Stimulated activated naive CD8-positive, alpha-beta T cell treated with anti-CD3 and anti-CD28 coated beads, Interleukin-15, amount 100 ng/mL, for 72 hours (primary cell): ENCODE data around the gene CXorf65.

ENCODE experiments used
- ATAC-seq: fragments of 150-1000 bp; cut with Tn5 transposase; 2 replicates; pipeline ENCODE4 v1.10.0; 2021; ENCODE audit warnings: mild to moderate bottlenecking, moderate library complexity
- DNase-seq, 2 donors: peaks; one replicate each; pipeline ENCODE4 v3.0.0; 2021 to 2022
- H3K27ac Mint-ChIP-seq, 2 donors: one replicate each; pipeline ENCODE4 v1.8.0; 2022; ENCODE audit warnings: mild to moderate bottlenecking in 2 of 2, mixed read lengths in 2 of 2, moderate library complexity in 2 of 2
- H3K27me3 Mint-ChIP-seq: one replicate; pipeline ENCODE4 v1.8.0; 2022; ENCODE audit warnings: mixed read lengths
- H3K4me1 Mint-ChIP-seq: one replicate; pipeline ENCODE4 v1.8.0; 2022; ENCODE audit warnings: mild to moderate bottlenecking, mixed read lengths
- H3K4me3 Mint-ChIP-seq, 2 donors: one replicate each; pipeline ENCODE4 v1.8.0; 2022; ENCODE audit warnings: mild to moderate bottlenecking in 2 of 2, mixed read lengths in 2 of 2, moderate library complexity in 1 of 2
- H3K9me3 Mint-ChIP-seq, 2 donors: one replicate each; pipeline ENCODE4 v1.8.0; 2022; ENCODE audit warnings: mixed read lengths in 2 of 2

CXorf65 gene

GRCh38 chrX:71095981-71096759 lies 10.4 kb downstream of the CXorf65 start:
- H3K4me3 Mint-ChIP-seq = peak overlapping the region; percentile 92 to 97
- no peaks in the 10 kb centered on the region for H3K9me3 Mint-ChIP-seq
- H3K27me3 Mint-ChIP-seq = no peaks in the 10 kb centered on the region
- H3K4me1 Mint-ChIP-seq = peaks cover 48% of the 10 kb centered on the region
- peak; percentile 38 for ATAC-seq
- no peak for DNase-seq
- H3K27ac Mint-ChIP-seq = peak overlapping the region; percentile 24 to 76

- H3K4me1 Mint-ChIP-seq = peaks cover 42% of the 10 kb centered on the region
- H3K4me3 Mint-ChIP-seq = peak within 1 kb of the TSS; percentile 92 to 97
- H3K27ac Mint-ChIP-seq = peak within 1 kb of the TSS; percentile 89 to 97
- no peaks in the 10 kb centered on the region for H3K9me3 Mint-ChIP-seq
- no peaks in the 10 kb centered on the region for H3K27me3 Mint-ChIP-seq
- ATAC-seq (peak; percentile 93), DNase-seq (peak; percentile 76 to 87)
Measured at GRCh38 chrX:71095555-71095980, 11.0 kb downstream of the CXorf65 start, which contains the start of gene FOXO4. TSS of gene FOXO4 (plus strand) at chrX:71095851. CDS start at chrX:71096529, 678 bp downstream.

GRCh38 chrX:71095033-71095432 lies 11.5 kb downstream of the CXorf65 start:
- Mint-ChIP-seq H3K9me3 (no peaks in the 10 kb centered on the region), H3K4me3 (peak overlapping the region; percentile 92 to 97), H3K27me3 (no peaks in the 10 kb centered on the region), H3K27ac (peak overlapping the region in 1 of 2 donors; percentile 36), H3K4me1 (peaks cover 37% of the 10 kb centered on the region)
- ATAC-seq = no peak
- no peak for DNase-seq

GRCh38 chrX:71091263-71091662 lies 15.3 kb downstream of the CXorf65 start:
- ATAC-seq (no peak), DNase-seq (no peak)
- Mint-ChIP-seq H3K27ac (no peak overlapping the region), H3K4me3 (no peak overlapping the region), H3K9me3 (no peaks in the 10 kb centered on the region), H3K27me3 (no peaks in the 10 kb centered on the region), H3K4me1 (peaks cover 10% of the 10 kb centered on the region)

GRCh38 chrX:71085900-71086299 lies 20.6 kb downstream of the CXorf65 start:
- Mint-ChIP-seq H3K4me3 (no peak overlapping the region), H3K9me3 (no peaks in the 10 kb centered on the region), H3K27me3 (no peaks in the 10 kb centered on the region), H3K27ac (no peak overlapping the region), H3K4me1 (peaks cover 7% of the 10 kb centered on the region)
- DNase-seq = no peak
- ATAC-seq = no peak

- ATAC-seq (no peak), DNase-seq (no peak)
- Mint-ChIP-seq H3K4me1 (peaks cover 7% of the 10 kb centered on the region), H3K27ac (no peak overlapping the region), H3K4me3 (no peak overlapping the region), H3K27me3 (no peaks in the 10 kb centered on the region), H3K9me3 (no peaks in the 10 kb centered on the region)
Measured at GRCh38 chrX:71082822-71083221, 23.7 kb downstream of the CXorf65 start.

GRCh38 chrX:71082124-71082647 lies 24.4 kb downstream of the CXorf65 start:
- Mint-ChIP-seq H3K4me3 (no peak overlapping the region), H3K9me3 (no peaks in the 10 kb centered on the region), H3K27ac (no peak overlapping the region), H3K4me1 (peaks cover 7% of the 10 kb centered on the region), H3K27me3 (no peaks in the 10 kb centered on the region)
- ATAC-seq (no peak), DNase-seq (no peak)

GRCh38 chrX:71081330-71082123 lies 25.0 kb downstream of the CXorf65 start:
- Mint-ChIP-seq H3K27ac (no peak overlapping the region), H3K4me1 (peaks cover 7% of the 10 kb centered on the region), H3K9me3 (no peaks in the 10 kb centered on the region), H3K4me3 (no peak overlapping the region), H3K27me3 (no peaks in the 10 kb centered on the region)
- DNase-seq (no peak), ATAC-seq (no peak)

- DNase-seq (no peak), ATAC-seq (no peak)
- Mint-ChIP-seq H3K4me3 (no peak overlapping the region), H3K4me1 (peaks cover 12% of the 10 kb centered on the region), H3K27me3 (no peaks in the 10 kb centered on the region), H3K27ac (no peak overlapping the region), H3K9me3 (no peaks in the 10 kb centered on the region)
Measured at GRCh38 chrX:71070531-71070930, 36.0 kb downstream of the CXorf65 start.

- Mint-ChIP-seq H3K4me3 (peak within 1 kb of the TSS; percentile 90 to 96), H3K27ac (peak within 1 kb of the TSS; percentile 96 to 98), H3K27me3 (no peaks in the 10 kb centered on the region), H3K4me1 (peaks cover 22% of the 10 kb centered on the region), H3K9me3 (no peaks in the 10 kb centered on the region)
- DNase-seq (peak; percentile 88 to 92), ATAC-seq (peak; percentile 97)
Measured at GRCh38 chrX:71068044-71068918, 38.3 kb downstream of the CXorf65 start, which contains the start of gene SNX12. TSS of gene SNX12 (minus strand) at chrX:71068334. CDS start at chrX:71068306, 28 bp downstream.

GRCh38 chrX:71067712-71068043 lies 38.9 kb downstream of the CXorf65 start:
- Mint-ChIP-seq H3K27me3 (no peaks in the 10 kb centered on the region), H3K4me3 (peak overlapping the region; percentile 90 to 96), H3K4me1 (peaks cover 22% of the 10 kb centered on the region), H3K9me3 (no peaks in the 10 kb centered on the region), H3K27ac (peak overlapping the region; percentile 96 to 98)
- ATAC-seq = no peak
- no peak for DNase-seq

- Mint-ChIP-seq H3K27ac (no peak overlapping the region), H3K4me3 (peak overlapping the region; percentile 90 to 96), H3K4me1 (peaks cover 22% of the 10 kb centered on the region), H3K27me3 (no peaks in the 10 kb centered on the region), H3K9me3 (no peaks in the 10 kb centered on the region)
- DNase-seq (no peak), ATAC-seq (no peak)
Measured at GRCh38 chrX:71067089-71067488, 39.5 kb downstream of the CXorf65 start.

- Mint-ChIP-seq H3K4me1 (peaks cover 50% of the 10 kb centered on the region), H3K9me3 (no peaks in the 10 kb centered on the region), H3K27me3 (no peaks in the 10 kb centered on the region), H3K27ac (no peak overlapping the region), H3K4me3 (peak overlapping the region in 1 of 2 donors; percentile 26)
- no peak for DNase-seq
- ATAC-seq = peak; percentile 67
Measured at GRCh38 chrX:71060127-71060526, 46.4 kb downstream of the CXorf65 start.

GRCh38 chrX:71057848-71058530 lies 48.6 kb downstream of the CXorf65 start:
- H3K9me3 Mint-ChIP-seq = no peaks in the 10 kb centered on the region
- ATAC-seq (no peak), DNase-seq (no peak)
- H3K4me3 Mint-ChIP-seq = peak overlapping the region in 1 of 2 donors; percentile 24
- H3K27me3 Mint-ChIP-seq = no peaks in the 10 kb centered on the region
- H3K4me1 Mint-ChIP-seq = peaks cover 40% of the 10 kb centered on the region
- peak overlapping the region in 1 of 2 donors; percentile 89 for H3K27ac Mint-ChIP-seq
